NCI-H748 treated with DMSO at 0.1 percent for 48 hours (cell line): ENCODE data around the gene TSC22D2.
"Not testable (repeated sequence)": the region's sequence is repeated elsewhere in the genome, so short reads cannot be mapped to it uniquely, and the experiment has no call there.

Source experiments
- DNase-seq: peaks from one replicate; lab custom pipeline; 2025; lab: John Stamatoyannopoulos, UW

The TSC22D2 gene

GRCh38 chr3:150484410-150484809 lies 76.3 kb downstream of the TSC22D2 start:
- DNase-seq, result no peak

DNA sequence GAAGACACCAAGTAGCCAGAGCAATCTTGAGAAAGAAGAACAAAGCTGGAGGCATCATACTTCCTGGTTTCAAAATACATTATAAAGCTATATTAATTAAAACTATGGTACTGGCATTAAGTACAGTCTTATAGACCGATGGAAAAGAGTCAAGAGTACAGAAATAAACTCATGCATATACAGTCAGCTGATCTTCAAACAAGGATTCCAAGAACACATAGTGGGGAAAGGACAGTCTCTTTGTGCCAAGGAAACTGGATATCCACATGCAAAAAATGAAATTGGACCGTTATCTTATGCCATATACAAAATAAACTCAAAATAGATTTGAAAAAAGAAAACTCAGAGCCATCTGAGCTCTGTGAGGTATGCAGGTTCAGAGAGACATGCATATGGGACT lies 80.8 kb downstream of the TSC22D2 start:
- DNase-seq, result no peak

GRCh38 chr3:150490277-150490986 lies 82.3 kb downstream of the TSC22D2 start:
- DNase-seq, result no peak

- DNase-seq, result no peak
These were observed 86.4 kb downstream of the TSC22D2 start for GRCh38 chr3:150494411-150494977.

- DNase-seq, result no peak
These were observed 87.1 kb downstream of the TSC22D2 start for GRCh38 chr3:150495149-150495548.

GRCh38 chr3:150495563-150496168 lies 87.6 kb downstream of the TSC22D2 start:
- DNase-seq, result peak; percentile 27

- DNase-seq, result no peak
These were observed 89.9 kb downstream of the TSC22D2 start for GRCh38 chr3:150497956-150498355.

GRCh38 chr3:150500960-150501359 lies 92.9 kb downstream of the TSC22D2 start:
- DNase-seq, result not testable (repeated sequence)

DNA sequence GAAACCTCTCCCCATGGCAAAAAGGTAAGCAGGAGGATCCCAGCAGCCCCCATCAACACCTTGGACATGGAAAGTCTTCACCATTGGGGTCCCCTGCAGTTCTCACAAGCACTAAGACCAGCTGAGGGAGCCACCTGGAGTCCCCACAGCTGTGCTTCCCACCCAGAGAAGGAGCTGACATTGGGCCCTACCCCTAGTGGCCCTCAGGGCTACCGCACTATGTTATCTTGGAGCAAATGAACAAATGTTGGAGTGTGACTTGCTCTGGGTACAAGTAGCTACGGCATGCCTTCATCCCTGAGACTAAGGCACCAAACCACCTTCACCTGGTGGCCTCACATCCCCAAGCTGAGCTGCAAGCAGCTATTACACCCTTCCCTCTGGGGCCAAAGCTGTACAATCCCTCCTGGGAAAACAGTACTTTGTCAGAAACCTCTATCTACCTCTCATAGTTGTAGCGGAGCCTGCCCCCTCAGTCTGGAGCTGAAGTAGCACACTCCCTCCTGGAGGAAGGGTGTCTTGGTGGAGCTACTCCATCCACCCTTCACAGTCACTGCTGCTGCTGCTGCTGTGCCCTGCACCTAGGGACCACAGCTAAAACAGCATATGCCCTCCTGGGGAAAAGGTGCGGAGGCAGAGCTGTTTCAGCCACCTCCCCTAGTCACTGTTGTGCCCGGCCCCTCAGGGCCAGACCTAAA lies 95.5 kb downstream of the TSC22D2 start:
- DNase-seq, result no peak

DNA sequence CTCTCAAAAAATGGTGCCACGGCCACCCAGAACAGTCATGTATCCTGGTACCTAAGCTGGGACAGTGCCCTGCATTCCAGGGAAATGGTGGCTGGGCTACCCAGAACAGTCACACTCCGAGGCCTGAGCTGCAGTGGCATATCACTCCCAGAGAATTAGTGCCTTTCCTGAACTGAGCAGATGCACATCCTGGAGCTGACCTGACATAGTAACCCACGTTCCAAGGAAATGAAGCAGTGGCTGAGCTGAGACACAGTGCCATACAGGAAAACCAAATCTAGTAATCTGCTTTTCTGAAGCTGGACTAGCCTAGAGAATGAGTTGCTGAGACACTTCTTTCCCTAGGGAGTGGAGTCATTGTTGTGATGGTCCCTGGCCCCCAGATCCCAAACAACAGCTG lies 96.4 kb downstream of the TSC22D2 start:
- DNase-seq, result no peak

- DNase-seq, result no peak
These were observed 100.3 kb downstream of the TSC22D2 start for GRCh38 chr3:150508401-150508800.

GRCh38 chr3:150509780-150510179 lies 101.7 kb downstream of the TSC22D2 start:
- DNase-seq, result no peak

DNA sequence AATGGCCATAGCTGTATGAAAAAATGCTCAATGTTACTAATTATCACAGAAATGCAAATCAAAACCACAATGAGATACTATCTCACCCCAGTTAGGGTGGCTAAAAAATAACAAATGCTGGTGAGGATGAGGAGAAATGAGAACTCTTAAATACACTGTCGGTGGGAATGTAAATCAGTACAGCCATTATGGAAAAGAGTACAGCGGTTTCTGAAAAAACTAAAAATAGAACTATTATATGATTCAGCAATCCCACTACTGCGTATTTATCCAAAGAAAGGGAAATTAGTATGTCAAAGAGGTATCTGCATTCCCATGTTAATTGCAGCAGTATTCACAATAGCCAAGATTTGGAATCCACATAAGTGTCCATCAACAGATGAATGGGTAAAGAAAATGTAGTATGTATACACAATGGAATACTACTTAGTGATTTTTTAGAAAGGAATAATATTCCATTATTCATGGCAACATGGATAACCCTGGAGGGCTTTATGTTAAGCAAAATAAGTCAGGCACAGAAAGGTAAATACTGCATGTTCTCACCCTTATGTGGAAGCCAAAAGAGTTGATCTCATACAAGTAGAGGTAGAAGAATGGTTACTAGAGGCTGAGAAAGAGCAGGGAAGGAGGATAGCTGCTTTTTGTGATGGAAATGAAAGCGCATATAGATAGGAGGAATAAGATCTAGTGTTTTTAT lies 103.2 kb downstream of the TSC22D2 start:
- DNase-seq, result no peak

DNA sequence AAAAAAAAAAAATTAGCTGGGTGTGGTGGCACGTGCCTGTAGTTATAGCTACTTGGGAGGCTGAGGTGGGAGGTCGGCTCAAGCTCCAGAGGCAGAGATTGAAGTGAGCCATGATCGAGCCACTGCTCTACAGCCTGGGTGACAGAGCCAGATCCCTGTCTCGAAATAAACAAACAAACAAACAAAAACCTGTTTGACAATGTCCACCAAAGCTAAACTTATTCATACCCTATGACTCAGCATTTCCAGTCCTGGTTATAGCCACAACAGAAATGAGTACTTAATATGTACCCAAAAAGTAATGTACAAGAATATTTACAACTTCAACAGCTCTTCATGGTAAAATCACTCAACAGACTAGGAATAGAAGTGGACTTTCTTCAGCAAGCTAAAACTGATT lies 107.1 kb downstream of the TSC22D2 start:
- DNase-seq, result no peak
